Measurements from ENCODE around the gene NPAS1. TPM values are rescaled to one million over a fixed set of nuclear protein-coding genes. Genes with fewer than 3 reads are reported as not detected.

NPAS1 gene
- polyA plus RNA-seq, 1 donor from 2014 or later = not detected

- TF ChIP-seq CTCF (IDR thresholded peaks at IDR 0.05; ENCODE audit: poor library complexity, severe bottlenecking) (no peak), EZH2 (IDR thresholded peaks at IDR 0.05; ENCODE audit: borderline replicate concordance, insufficient read depth, low read length, poor library complexity, severe bottlenecking) (no peak), RAD21 (conservative IDR thresholded peaks at IDR 0.05) (no peak), EP300 (conservative IDR thresholded peaks at IDR 0.05; ENCODE audit: poor library complexity, severe bottlenecking) (no peak), REST (IDR thresholded peaks at IDR 0.05; ENCODE audit: borderline replicate concordance) (no peak), TAF1 (IDR thresholded peaks at IDR 0.05; ENCODE audit: low read depth) (no peak), SMC3 (conservative IDR thresholded peaks at IDR 0.05; ENCODE audit: poor library complexity) (no peak), MXI1 (conservative IDR thresholded peaks at IDR 0.05; ENCODE audit: poor library complexity, severe bottlenecking) (no peak), POLR2AphosphoS5 (IDR thresholded peaks at IDR 0.05) (no peak)
Measured at GRCh38 chr19:47045867-47046470, 26.3 kb downstream of the NPAS1 start.

GRCh38 chr19:47047272-47047762 is 27.7 kb downstream of the NPAS1 start:
- Histone ChIP-seq H3K27ac (ENCODE audit: low read length) (peak overlapping the region; percentile 80), H3K9me2 (ENCODE audit: insufficient read depth, low read length) (no peaks in the 10 kb centered on the region), H3F3A (ENCODE audit: insufficient read depth, low read length, poor library complexity, severe bottlenecking) (no peaks in the 10 kb centered on the region), H3K36me3 (ENCODE audit: insufficient read depth, low read length) (no peaks in the 10 kb centered on the region), H4K20me1 (ENCODE audit: insufficient read depth) (no peaks in the 10 kb centered on the region), H3K79me2 (replicated peaks; ENCODE audit: insufficient read depth, low read length) (no peaks in the 10 kb centered on the region), H2AFZ (ENCODE audit: low read depth, low read length) (peak overlapping the region; percentile 87), H3K4me3 (ENCODE audit: low read length) (peak overlapping the region; percentile 85), H3K9ac (ENCODE audit: low read length) (peak overlapping the region; percentile 33), H3K9me3 (ENCODE audit: low read length) (no peaks in the 10 kb centered on the region), H3K4me2 (ENCODE audit: low read length) (peak overlapping the region; percentile 41), H3K27me3 (ENCODE audit: insufficient read depth, low read depth, low read length) (no peaks in the 10 kb centered on the region)
- TF ChIP-seq EP300 (conservative IDR thresholded peaks at IDR 0.05; ENCODE audit: poor library complexity, severe bottlenecking) (no peak), TAF1 (IDR thresholded peaks at IDR 0.05; ENCODE audit: low read depth) (no peak)

More at GRCh38 chr19:47045867-47046470, 26.3 kb downstream of the NPAS1 start:
- H3K9ac ChIP-seq (ENCODE audit: low read length) = no peak overlapping the region
- H2AFZ ChIP-seq (ENCODE audit: low read depth, low read length) = no peak overlapping the region
- no peak overlapping the region for H3K4me3 ChIP-seq (ENCODE audit: low read length)
- no peaks in the 10 kb centered on the region for H4K20me1 ChIP-seq (ENCODE audit: insufficient read depth)
- H3F3A ChIP-seq (ENCODE audit: insufficient read depth, low read length, poor library complexity, severe bottlenecking) = no peaks in the 10 kb centered on the region
- no peaks in the 10 kb centered on the region for H3K27me3 ChIP-seq (ENCODE audit: insufficient read depth, low read depth, low read length)
- no peak overlapping the region for H3K4me2 ChIP-seq (ENCODE audit: low read length)
- H3K79me2 ChIP-seq (replicated peaks; ENCODE audit: insufficient read depth, low read length) = no peaks in the 10 kb centered on the region
- H3K36me3 ChIP-seq (ENCODE audit: insufficient read depth, low read length) = no peaks in the 10 kb centered on the region
- no peak overlapping the region for H3K27ac ChIP-seq (ENCODE audit: low read length)
- H3K9me2 ChIP-seq (ENCODE audit: insufficient read depth, low read length) = no peaks in the 10 kb centered on the region
- H3K9me3 ChIP-seq (ENCODE audit: low read length) = no peaks in the 10 kb centered on the region

Measured in neural cell (in vitro differentiated cells).